GM18867 (cell line): ENCODE results near the gene PAK6.

Experiments used
- ATAC-seq: cut with Tn5 transposase; IDR thresholded peaks from one replicate; pipeline ENCODE4 v1.9.1; 2021; ENCODE audit warnings: mild to moderate bottlenecking, moderate library complexity; ENCODE audit not compliant: unreplicated experiment

PAK6 gene

DNA sequence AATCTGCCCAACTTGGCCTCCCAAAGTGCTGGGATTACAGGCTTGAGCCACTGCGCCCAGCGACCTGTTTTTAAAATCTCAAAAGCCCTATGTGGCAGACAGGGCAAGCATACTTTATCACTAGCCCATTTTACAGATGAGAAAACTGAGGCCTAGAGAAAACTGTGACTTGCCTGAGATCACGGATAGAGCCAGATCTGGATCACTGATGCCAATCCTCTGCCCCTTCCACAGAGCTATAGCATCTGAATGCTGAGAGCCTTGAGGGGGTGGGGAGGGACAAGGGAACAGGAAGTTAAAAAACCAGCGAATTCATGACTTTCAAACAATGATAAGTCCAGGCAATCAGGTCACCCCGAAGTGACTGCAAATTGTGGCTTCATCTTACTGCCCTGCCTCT lies 36.7 kb downstream of the PAK6 start:
- no peak for ATAC-seq

DNA sequence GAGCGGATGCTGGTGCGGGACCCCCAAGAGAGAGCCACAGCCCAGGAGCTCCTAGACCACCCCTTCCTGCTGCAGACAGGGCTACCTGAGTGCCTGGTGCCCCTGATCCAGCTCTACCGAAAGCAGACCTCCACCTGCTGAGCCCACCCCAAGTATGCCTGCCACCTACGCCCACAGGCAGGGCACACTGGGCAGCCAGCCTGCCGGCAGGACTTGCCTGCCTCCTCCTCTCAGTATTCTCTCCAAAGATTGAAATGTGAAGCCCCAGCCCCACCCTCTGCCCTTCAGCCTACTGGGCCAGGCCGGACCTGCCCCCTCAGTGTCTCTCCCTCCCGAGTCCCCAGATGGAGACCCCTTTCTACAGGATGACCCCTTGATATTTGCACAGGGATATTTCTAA lies 37.1 kb downstream of the PAK6 start:
- no peak for ATAC-seq

GRCh38 chr15:40276927-40277326 lies 38.1 kb downstream of the PAK6 start:
- ATAC-seq, result no peak

- ATAC-seq, result no peak
Measured at GRCh38 chr15:40277471-40277870, 38.6 kb downstream of the PAK6 start.

GRCh38 chr15:40278026-40278425 lies 39.2 kb downstream of the PAK6 start:
- no peak for ATAC-seq

- ATAC-seq, result no peak
Measured at GRCh38 chr15:40279437-40280141, 40.7 kb downstream of the PAK6 start.

DNA sequence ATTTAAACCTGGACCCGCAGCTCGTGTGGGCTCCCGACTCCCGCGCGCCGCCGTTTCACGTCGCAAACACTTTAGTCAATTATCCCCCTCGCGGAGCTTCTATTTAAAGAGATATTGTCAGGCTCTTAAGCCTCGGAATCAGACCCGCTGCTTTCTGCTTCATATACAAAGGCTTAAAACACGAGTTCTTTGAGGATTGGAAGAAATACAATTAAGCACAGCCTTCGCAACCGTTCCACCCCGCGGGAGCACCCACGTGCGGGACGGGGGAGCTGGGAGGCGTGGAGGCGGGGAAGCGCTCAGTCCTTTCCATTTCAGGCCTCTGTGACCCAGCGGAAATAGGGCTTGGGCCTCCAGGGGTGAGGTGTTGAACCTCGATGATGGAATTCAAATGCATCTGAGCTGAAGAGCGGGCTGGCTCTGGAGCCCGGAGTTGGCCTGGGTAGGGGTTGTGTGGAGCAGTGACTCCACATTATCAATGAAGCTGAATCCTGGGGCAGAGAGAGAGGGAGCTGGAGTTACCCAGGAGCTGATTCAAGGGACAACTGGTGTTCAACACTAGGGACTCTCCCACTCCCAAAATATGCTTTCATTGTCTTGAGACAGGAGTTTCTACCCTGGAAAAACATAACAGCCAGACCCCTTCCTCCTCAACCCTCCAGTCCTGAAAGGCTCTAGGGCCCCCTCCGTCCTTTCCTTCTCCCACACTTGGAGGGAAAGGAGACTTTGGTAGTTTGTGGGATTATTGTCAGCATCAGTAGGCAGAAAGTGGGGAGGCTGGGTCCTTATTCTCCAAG lies 41.6 kb downstream of the PAK6 start:
- ATAC-seq, result no peak

- ATAC-seq, result no peak
Measured at GRCh38 chr15:40281057-40281800, 42.4 kb downstream of the PAK6 start.

DNA sequence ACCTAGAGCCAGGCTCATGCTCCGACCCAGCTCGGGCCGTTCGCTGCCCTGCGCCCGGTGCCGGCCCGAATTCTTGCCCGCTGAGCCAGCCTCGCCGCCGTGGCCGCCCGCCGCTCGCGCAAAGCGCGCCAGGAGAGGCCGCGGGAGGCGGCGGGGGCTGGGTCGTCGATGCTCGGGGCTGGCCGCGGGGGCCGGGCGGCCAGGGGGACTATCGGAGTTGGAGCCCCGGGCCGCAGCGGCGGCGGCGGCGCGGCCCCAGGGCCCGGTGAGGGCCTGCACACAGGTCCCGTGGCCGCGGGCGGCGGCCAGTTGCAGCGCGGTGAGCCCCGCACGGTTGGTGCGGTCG lies 42.9 kb downstream of the PAK6 start:
- no peak for ATAC-seq

- peak; percentile 49 for ATAC-seq
Measured at GRCh38 chr15:40282147-40282868, 43.4 kb downstream of the PAK6 start.

DNA sequence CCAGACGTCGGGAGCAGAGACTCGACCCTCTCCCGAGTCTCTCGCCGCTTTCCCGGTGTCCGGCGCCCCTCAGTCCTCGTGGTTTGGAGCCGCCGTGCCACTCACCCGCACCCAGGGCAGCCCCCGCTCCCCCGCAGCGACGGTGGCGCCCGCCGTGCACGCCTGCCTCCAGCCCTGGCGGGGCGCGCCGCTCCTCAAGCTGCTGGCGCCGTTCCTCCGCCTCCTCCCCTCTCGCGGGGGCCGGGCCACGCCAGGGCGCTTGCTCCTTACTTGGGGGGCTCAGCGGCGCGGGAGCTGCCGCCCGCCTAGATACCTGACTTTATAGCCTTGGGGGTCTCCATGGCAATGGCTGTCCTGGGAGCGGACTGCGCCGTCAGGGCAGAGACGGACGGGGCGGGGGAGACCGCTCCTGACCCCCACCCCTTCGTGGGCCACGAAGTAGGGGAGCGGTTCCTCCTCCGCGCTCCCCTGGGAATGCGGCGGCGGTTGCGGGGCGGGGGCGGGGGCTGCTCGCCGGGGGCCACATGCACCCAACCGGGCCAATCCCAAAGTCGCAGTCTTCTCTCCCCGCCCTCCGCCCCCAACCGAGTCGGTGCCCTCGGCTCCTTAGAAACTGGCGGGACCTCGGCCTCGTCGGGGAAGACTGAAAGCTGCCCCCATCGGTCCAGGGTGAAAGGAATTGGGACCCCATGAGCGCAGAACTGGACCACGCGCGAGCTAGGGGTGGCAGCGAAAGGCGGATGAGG lies 44.2 kb downstream of the PAK6 start, which contains the start of gene ANKRD63:
ANKRD63 (minus strand) TSS at position 196 of the 746 bp plus-strand sequence. CDS start 478 bp downstream, outside the sequence.
- peak; percentile 24 for ATAC-seq

GRCh38 chr15:40283615-40284300 lies 44.9 kb downstream of the PAK6 start:
- ATAC-seq, result no peak

DNA sequence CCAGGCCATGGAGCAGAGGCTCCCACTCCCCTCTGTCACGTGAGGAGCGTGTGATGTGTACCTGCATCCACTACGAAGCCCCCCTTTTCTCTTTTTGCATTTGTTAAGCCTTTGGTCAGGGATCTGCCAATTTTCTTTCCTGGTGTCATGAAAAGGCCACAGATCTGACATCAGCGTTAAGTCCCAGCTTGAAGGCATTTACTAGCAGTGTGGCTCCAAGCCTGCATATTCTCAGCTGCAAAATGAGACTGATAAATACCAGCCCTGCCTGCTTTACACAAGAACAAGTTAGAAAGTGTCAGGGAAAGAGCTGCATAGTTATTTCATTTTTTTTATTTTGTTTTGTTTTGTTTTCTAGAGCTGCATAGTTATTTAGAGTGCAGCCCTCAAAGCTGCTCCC lies 46.3 kb downstream of the PAK6 start:
- no peak for ATAC-seq

DNA sequence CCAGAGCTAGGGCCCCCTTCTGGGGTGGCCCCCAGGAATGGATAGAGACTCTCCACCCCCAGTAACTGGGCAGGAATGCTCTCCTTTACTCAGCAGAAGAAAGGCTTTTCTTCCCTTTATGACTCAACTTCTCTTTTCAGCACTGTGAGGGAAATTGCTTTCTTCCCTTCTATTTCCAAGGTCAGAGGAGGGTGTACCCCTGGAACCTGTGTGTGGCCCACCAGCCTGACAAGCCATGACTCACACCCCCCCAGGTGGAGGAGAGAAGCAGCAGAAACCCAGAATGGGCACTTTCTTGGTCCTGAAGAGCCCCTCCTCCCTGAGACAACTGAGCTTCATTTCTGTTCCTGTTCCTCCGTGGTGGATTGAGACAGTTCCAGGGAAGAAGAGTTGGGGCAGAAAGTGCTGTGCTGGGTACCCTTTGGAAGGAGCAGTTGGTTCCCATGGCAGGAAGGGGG lies 46.7 kb downstream of the PAK6 start:
- ATAC-seq, result no peak

GRCh38 chr15:40286061-40286532 lies 47.2 kb downstream of the PAK6 start:
- no peak for ATAC-seq

DNA sequence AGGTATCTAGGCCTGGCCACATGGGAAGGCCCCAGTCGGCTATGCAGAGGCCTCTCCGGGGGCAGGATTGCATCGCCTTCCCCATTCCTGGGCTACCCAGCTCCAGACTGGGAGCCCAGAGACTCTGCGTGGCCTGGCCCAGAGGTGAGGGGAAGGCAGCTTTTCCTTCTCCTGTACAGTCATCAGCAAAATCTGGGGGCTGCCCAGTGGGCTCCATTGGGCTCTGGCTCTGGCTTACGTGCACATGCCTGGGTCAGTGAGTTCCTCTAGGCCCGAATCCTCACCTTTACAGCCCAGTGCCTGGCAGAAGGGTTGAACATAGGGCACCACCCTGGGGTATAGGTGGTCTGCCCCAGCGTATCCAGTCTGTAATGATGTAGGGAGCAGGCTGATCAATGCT lies 47.9 kb downstream of the PAK6 start:
- no peak for ATAC-seq

- no peak for ATAC-seq
Measured at GRCh38 chr15:40287505-40287904, 48.6 kb downstream of the PAK6 start.

DNA sequence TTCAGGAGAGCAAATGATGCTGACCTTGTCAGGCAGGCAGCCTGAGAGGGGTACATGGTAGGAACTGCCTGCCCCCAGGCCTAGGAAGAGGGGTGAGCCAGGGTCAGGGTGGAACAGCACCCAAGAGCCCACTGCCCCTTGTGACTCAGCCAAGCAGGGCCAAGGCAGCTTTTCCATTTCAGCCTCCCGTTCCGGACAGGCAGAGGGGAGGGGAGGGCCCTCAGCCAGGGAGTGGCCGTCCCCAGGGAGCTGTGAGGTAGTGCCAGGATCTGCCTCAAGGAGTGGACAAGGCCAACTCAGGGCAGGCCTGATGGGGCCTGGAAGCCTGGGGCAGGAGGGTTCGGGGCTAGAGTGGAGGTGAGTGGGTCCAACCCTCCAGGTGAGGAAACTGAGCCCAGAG lies 49.1 kb downstream of the PAK6 start:
- no peak for ATAC-seq

DNA sequence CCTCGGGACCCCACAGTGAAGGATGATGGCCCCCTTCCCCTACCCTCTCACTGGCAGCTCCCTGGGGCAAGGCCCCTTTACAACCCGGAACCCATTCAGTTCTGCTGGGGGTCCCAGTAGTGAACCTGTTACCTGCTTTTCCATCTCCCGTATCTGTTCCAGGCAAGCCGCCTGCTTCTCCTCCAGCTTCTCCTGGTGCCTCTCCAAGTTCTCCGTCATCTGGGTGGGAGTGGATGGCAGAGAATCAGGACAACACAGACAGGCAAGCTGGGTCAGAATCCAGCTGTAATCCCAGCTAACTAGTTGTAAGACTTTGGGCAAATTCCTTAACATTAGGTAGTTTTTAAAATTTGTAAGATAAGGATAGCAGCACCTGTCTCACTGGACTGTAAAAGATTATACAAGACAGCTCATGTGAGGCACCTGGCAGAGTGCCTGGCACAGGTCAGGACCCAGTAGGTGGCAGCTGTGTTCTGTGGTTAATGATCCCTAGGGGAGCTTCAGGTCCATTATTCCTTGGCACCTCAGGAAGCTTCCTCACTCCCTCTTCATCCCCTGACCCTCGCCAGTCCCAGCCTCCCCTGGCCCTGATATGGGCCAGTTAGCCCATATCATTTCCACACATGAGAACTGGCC lies 50.4 kb downstream of the PAK6 start:
- no peak for ATAC-seq
